Hepatocyte (in vitro differentiated cells): ENCODE results near the gene VAMP1. TPM values are rescaled to one million over a fixed set of nuclear protein-coding genes. Genes with fewer than 3 reads are reported as not detected.
"Not testable (repeated sequence)": the region's sequence is repeated elsewhere in the genome, so short reads cannot be mapped to it uniquely, and the experiment has no call there.

Source experiments
- DNase-seq: peaks from one replicate; pipeline ENCODE4 v3.0.0-alpha.2; 2016; ENCODE audit warnings: low spot score
- H2AFZ ChIP-seq: fragments of 200-600 bp; sonication (generic); 2 replicates; pipeline ENCODE4 v1.6.0; 2016; ENCODE audit warnings: antibody characterized with exemption, mild to moderate bottlenecking
- H3K27ac ChIP-seq: fragments of 200-600 bp; sonication (generic); 2 replicates; pipeline ENCODE4 v1.5.1; 2016; ENCODE audit warnings: mild to moderate bottlenecking
- H3K27me3 ChIP-seq: fragments of 200-600 bp; sonication (generic); 2 replicates; pipeline ENCODE4 v1.6.1; 2016
- H3K36me3 ChIP-seq: fragments of 200-600 bp; sonication (generic); replicated peaks from 2 replicates; pipeline ENCODE4 v1.5.1; 2016; ENCODE audit warnings: low read depth; ENCODE audit not compliant: insufficient read depth
- H3K4me1 ChIP-seq: fragments of 200-600 bp; sonication (generic); 2 replicates; pipeline ENCODE4 v1.5.1; 2016; ENCODE audit warnings: mild to moderate bottlenecking, moderate library complexity; ENCODE audit not compliant: insufficient read depth
- H3K4me2 ChIP-seq: fragments of 200-600 bp; sonication (generic); 2 replicates; pipeline ENCODE4 v1.6.0; 2016
- H3K4me3 ChIP-seq: fragments of 200-600 bp; sonication (generic); 2 replicates; pipeline ENCODE4 v1.5.1; 2016; ENCODE audit warnings: mild to moderate bottlenecking
- H3K79me2 ChIP-seq: fragments of 200-600 bp; sonication (generic); 2 replicates; pipeline ENCODE4 v1.6.0; 2017; ENCODE audit warnings: mild to moderate bottlenecking
- H3K9me2 ChIP-seq: fragments of 200-600 bp; sonication (generic); replicated peaks from 2 replicates; pipeline ENCODE4 v1.6.0; 2017; ENCODE audit warnings: mild to moderate bottlenecking; ENCODE audit not compliant: insufficient read depth
- H3K9me3 ChIP-seq: fragments of 200-600 bp; sonication (generic); 2 replicates; pipeline ENCODE4 v1.5.1; 2016; ENCODE audit warnings: low read depth, mild to moderate bottlenecking
- H4K20me1 ChIP-seq: fragments of 200-600 bp; sonication (generic); 2 replicates; pipeline ENCODE4 v1.6.0; 2016; ENCODE audit warnings: mild to moderate bottlenecking; ENCODE audit not compliant: insufficient read depth, poor library complexity, severe bottlenecking
- EZH2 ChIP-seq: fragments of 200-600 bp; sonication (generic); IDR thresholded peaks from 2 replicates; pipeline ENCODE4 v1.6.1; 2016; ENCODE audit warnings: antibody characterized with exemption, mild to moderate bottlenecking, borderline replicate concordance
- EZH2phosphoT487 ChIP-seq: fragments of 200-600 bp; sonication (generic); IDR thresholded peaks from one replicate; pipeline ENCODE4 v1.6.1; 2018; ENCODE audit warnings: antibody characterized with exemption, mild to moderate bottlenecking, low read depth, moderate library complexity; ENCODE audit not compliant: unreplicated experiment, severe bottlenecking
- WGBS: methylation state at CpG from one replicate; pipeline ENCODE4 v1.1.6; 2016; ENCODE audit warnings: low lambda C conversion rate; ENCODE audit errors: missing lambda C conversion rate; 5-methylcytosine and 5-hydroxymethylcytosine counted together
- polyA plus RNA-seq: library from polyadenylated mRNA; unstranded; fragments of >200 nt; fragmentation: Nextera tagmentation; extraction: Ambion mirVana; gene quantifications from 2 replicates; pipeline ENCODE4 v1.2.1, GENCODE V29; 2016
- total RNA-seq: library from RNA; depleted of rRNA; stranded (reverse); fragments of >200 nt; gene quantifications from 2 replicates; pipeline ENCODE4 v1.2.3, GENCODE V29; 2014
- TF ChIP-seq, protein P1 (sequence below): fragments of 200-600 bp; sonication (generic); IDR thresholded peaks from 2 replicates; pipeline ENCODE4 v1.5.1; 2016; ENCODE audit warnings: antibody characterized with exemption, mild to moderate bottlenecking; ENCODE audit not compliant: poor library complexity

VAMP1 gene
- total and polyA plus RNA-seq, 2 experiments from 2014 or later = 5.0 to 5.9 TPM

- H3K4me2 ChIP-seq = peak overlapping the region; percentile 82
- DNase-seq = no peak
- no peaks in the 10 kb centered on the region for H3K9me2 ChIP-seq
- no peaks in the 10 kb centered on the region for H3K36me3 ChIP-seq
- H4K20me1 ChIP-seq = no peaks in the 10 kb centered on the region
- H3K27ac ChIP-seq = peak overlapping the region; percentile 18
- peak overlapping the region; percentile 74 for H3K4me3 ChIP-seq
- H3K4me1 ChIP-seq = peaks cover 16% of the 10 kb centered on the region
- WGBS = 2% methylated on average over 14 of the region's 14 CpGs
- peaks cover 58% of the 10 kb centered on the region for H3K79me2 ChIP-seq
- peak overlapping the region; percentile 50 for H2AFZ ChIP-seq
- TF ChIP-seq EZH2 = no peak
- TF ChIP-seq, protein P1, sequence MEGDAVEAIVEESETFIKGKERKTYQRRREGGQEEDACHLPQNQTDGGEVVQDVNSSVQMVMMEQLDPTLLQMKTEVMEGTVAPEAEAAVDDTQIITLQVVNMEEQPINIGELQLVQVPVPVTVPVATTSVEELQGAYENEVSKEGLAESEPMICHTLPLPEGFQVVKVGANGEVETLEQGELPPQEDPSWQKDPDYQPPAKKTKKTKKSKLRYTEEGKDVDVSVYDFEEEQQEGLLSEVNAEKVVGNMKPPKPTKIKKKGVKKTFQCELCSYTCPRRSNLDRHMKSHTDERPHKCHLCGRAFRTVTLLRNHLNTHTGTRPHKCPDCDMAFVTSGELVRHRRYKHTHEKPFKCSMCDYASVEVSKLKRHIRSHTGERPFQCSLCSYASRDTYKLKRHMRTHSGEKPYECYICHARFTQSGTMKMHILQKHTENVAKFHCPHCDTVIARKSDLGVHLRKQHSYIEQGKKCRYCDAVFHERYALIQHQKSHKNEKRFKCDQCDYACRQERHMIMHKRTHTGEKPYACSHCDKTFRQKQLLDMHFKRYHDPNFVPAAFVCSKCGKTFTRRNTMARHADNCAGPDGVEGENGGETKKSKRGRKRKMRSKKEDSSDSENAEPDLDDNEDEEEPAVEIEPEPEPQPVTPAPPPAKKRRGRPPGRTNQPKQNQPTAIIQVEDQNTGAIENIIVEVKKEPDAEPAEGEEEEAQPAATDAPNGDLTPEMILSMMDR = no peak
- TF ChIP-seq EZH2phosphoT487 = no peak
- no peaks in the 10 kb centered on the region for H3K27me3 ChIP-seq
- H3K9me3 ChIP-seq = no peaks in the 10 kb centered on the region
Measured at GRCh38 chr12:6494258-6494743, 23.8 kb upstream of the VAMP1 start.

- H3K9me3 ChIP-seq = no peaks in the 10 kb centered on the region
- H3K4me2 ChIP-seq = peak within 1 kb of the TSS; percentile 94
- WGBS = under 1% methylated on average over 48 of the region's 49 CpGs
- H4K20me1 ChIP-seq = no peaks in the 10 kb centered on the region
- peaks cover 51% of the 10 kb centered on the region for H3K79me2 ChIP-seq
- no peaks in the 10 kb centered on the region for H3K36me3 ChIP-seq
- peak within 1 kb of the TSS; percentile 74 for H3K4me3 ChIP-seq
- DNase-seq = peak; percentile 97
- no peaks in the 10 kb centered on the region for H3K9me2 ChIP-seq
- peaks cover 16% of the 10 kb centered on the region for H3K4me1 ChIP-seq
- TF ChIP-seq EZH2 (no peak), EZH2phosphoT487 (no peak)
- TF ChIP-seq, protein P1 = no peak
- H2AFZ ChIP-seq = peak within 1 kb of the TSS; percentile 82
- no peaks in the 10 kb centered on the region for H3K27me3 ChIP-seq
- peak within 1 kb of the TSS; percentile 97 for H3K27ac ChIP-seq
Measured at GRCh38 chr12:6493497-6494257, 23.2 kb upstream of the VAMP1 start, which contains the start of gene NCAPD2. TSS of gene NCAPD2 (plus strand) at chr12:6494102. CDS start at chr12:6495099, 997 bp downstream.

DNA sequence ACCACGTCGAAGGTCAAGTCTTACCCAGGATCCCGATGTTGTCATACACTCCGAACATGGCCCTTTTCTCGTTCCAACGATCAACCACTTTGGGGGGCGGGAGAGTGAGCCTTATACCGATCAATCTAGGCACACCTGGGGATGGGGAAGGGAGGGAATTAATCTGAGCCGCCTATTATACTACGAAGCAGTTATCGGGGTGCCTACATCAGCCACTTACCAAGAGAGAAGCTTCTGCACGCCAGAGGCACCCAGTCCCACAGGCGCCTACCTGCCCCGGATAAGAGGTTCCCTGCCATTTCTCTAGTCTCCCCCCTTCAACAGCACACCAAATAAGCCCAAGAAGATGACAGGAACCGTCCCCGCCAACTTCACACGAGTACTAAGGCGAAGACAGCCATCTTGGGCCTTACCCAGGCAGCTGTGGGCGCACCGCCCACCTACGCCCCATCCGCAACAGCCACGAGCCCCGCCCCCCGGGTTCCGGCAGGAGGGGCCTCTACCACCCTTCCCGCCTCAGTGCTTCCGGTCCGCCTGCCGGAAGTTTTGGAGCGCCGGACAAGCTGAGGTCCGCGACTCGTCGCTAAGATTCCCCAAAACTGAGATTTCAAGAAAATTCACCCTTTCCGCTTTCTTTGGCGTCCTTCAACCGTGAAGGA is 22.5 kb upstream of the VAMP1 start, which contains the start of gene MRPL51:
MRPL51 (minus strand) TSS at position 425 of the 659 bp plus-strand sequence; CDS start at position 299, 126 bp downstream.
- H3K4me2 ChIP-seq = peak within 1 kb of the TSS; percentile 94
- no peak for TF ChIP-seq EZH2phosphoT487
- no peak for TF ChIP-seq EZH2
- H3K36me3 ChIP-seq = no peaks in the 10 kb centered on the region
- H3K27me3 ChIP-seq = no peaks in the 10 kb centered on the region
- no peaks in the 10 kb centered on the region for H4K20me1 ChIP-seq
- H3K4me1 ChIP-seq = peaks cover 16% of the 10 kb centered on the region
- no peaks in the 10 kb centered on the region for H3K9me2 ChIP-seq
- H3K79me2 ChIP-seq = peaks cover 44% of the 10 kb centered on the region
- WGBS = 2% methylated on average over 39 of the region's 39 CpGs
- peak; percentile 99 for DNase-seq
- H3K9me3 ChIP-seq = no peaks in the 10 kb centered on the region
- H3K4me3 ChIP-seq = peak within 1 kb of the TSS; percentile 74
- peak within 1 kb of the TSS; percentile 97 for H3K27ac ChIP-seq
- peak within 1 kb of the TSS; percentile 82 for H2AFZ ChIP-seq

DNA sequence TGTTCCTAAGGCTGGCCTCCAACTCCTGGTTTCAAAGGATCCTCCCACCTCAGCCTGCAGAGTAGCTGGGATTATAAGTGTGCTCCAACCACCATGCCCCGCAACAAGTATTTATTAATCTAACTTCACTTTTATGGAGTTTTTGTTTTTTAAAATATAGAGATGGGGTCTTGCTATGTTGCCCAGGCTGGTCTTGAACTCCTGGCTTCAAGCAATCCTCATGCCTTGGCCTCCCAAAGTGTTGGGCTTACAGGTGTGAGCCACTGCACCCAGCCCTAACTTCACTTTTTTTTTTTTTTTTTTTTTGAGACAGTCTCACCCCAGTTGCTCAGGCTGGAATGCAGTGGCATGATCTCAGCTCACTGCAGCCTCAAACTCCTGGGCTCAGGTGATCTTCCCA is 20.2 kb upstream of the VAMP1 start:
- not testable (repeated sequence) for H3K36me3 ChIP-seq, H3K4me2 ChIP-seq, H3K4me3 ChIP-seq, H3K9me3 ChIP-seq, H3K9me2 ChIP-seq, H3K27me3 ChIP-seq, H4K20me1 ChIP-seq, H3K27ac ChIP-seq, H2AFZ ChIP-seq, DNase-seq
- Histone ChIP-seq H3K4me1 (peaks cover 15% of the 10 kb centered on the region), H3K79me2 (peaks cover 29% of the 10 kb centered on the region)
- WGBS = 100% methylated on average over 1 of the region's 1 CpG
